Thyroid gland (tissue), 4 donors: Measurements from ENCODE around the gene SLC11A2. TPM values are rescaled to one million over a fixed set of nuclear protein-coding genes. Genes with fewer than 3 reads are reported as not detected.
"Not testable (repeated sequence)": the region's sequence is repeated elsewhere in the genome, so short reads cannot be mapped to it uniquely, and the experiment has no call there.

ENCODE experiments used
- DNase-seq, 2 donors: peaks; one replicate each; pipeline ENCODE4 v3.0.0-alpha.2; 2019
- H3K27ac ChIP-seq, 3 donors: fragments of 200-600 bp; sonication (generic); 1 replicate in 2 of 3; 2 replicates in 1 of 3; pipeline ENCODE4 v1.5.1; 2016 to 2019; ENCODE audit warnings: mild to moderate bottlenecking in 1 of 3, moderate library complexity in 1 of 3
- H3K27me3 ChIP-seq: fragments of 200-600 bp; sonication (generic); one replicate; pipeline ENCODE4 v1.5.1; 2019
- H3K36me3 ChIP-seq, 2 donors: fragments of 200-600 bp; sonication (generic); one replicate each; pipeline ENCODE4 v1.5.1; 2016 to 2019
- H3K4me1 ChIP-seq, 2 donors: fragments of 200-600 bp; sonication (generic); one replicate each; pipeline ENCODE4 v1.5.1; 2017 to 2019
- H3K4me3 ChIP-seq, 3 donors: fragments of 200-600 bp; sonication (generic); replicated peaks in 1 of 3; 1 replicate in 2 of 3; 2 replicates in 1 of 3; pipeline ENCODE4 v1.5.1; 2016; ENCODE audit warnings: mild to moderate bottlenecking in 1 of 3
- H3K9me3 ChIP-seq: fragments of 200-600 bp; sonication (generic); one replicate; pipeline ENCODE4 v1.5.1; 2017
- POLR2A ChIP-seq, 2 donors: fragments of 450-650 bp; IDR thresholded peaks; one replicate each; pipeline ENCODE4 v1.6.1; 2017; ENCODE audit warnings: antibody characterized with exemption in 2 of 2, mild to moderate bottlenecking in 2 of 2, moderate library complexity in 1 of 2
- WGBS, 2 donors: methylation state at CpG; one replicate each; pipeline ENCODE4 v1.1.5; 2017; 5-methylcytosine and 5-hydroxymethylcytosine counted together
- intact Hi-C: fragments of 100-400 bp; cut with DNase I; formaldehyde crosslinking; loops from one replicate; pipeline ENCODE4 v1.15.1; 2023
- small RNA-seq: library from RNA; depleted of rRNA; stranded (forward); fragments of <200 nt; gene quantifications from one replicate; pipeline ENCODE3, GENCODE V24; 2016
- total RNA-seq, 4 donors: library from RNA; depleted of rRNA; stranded (reverse); fragments of >200 nt; gene quantifications; one replicate each; pipeline ENCODE4 v1.2.3, GENCODE V29; 2016
- TF ChIP-seq, protein P1 (sequence below), 6 experiments: fragments of 200-600 bp in 3 of 6; fragments of 450-650 bp in 3 of 6; sonication (generic) in 3 of 6; IDR thresholded peaks; one replicate each; pipeline ENCODE4 v1.5.1; 2016 to 2019; ENCODE audit warnings: antibody characterized with exemption in 6 of 6, mild to moderate bottlenecking in 2 of 6, inconsistent platforms in 1 of 6, moderate library complexity in 1 of 6

Gene SLC11A2
- total RNA-seq, 4 donors from 2014 or later: 100 to 163 (median 140) TPM

GRCh38 chr12:50932787-50933280, 93.3 kb downstream of the SLC11A2 start:
- 18 to 30% methylated on average over 2 of the region's 2 CpGs for WGBS, 2 donors
- DNase-seq: no peak
- Histone ChIP-seq H3K9me3 (no peaks in the 10 kb centered on the region), H3K4me3 (no peak overlapping the region), H3K27ac (peak overlapping the region; percentile 95 to 98 (median 96)), H3K4me1 (peaks cover 78% of the 10 kb centered on the region in 2 donors), H3K36me3 (peaks cover 9 to 23% of the 10 kb centered on the region in 2 donors), H3K27me3 (no peaks in the 10 kb centered on the region)
- TF ChIP-seq POLR2A (IDR thresholded peaks at IDR 0.05): peak in 1 of 2 donors; percentile 50
- TF ChIP-seq, protein P1, sequence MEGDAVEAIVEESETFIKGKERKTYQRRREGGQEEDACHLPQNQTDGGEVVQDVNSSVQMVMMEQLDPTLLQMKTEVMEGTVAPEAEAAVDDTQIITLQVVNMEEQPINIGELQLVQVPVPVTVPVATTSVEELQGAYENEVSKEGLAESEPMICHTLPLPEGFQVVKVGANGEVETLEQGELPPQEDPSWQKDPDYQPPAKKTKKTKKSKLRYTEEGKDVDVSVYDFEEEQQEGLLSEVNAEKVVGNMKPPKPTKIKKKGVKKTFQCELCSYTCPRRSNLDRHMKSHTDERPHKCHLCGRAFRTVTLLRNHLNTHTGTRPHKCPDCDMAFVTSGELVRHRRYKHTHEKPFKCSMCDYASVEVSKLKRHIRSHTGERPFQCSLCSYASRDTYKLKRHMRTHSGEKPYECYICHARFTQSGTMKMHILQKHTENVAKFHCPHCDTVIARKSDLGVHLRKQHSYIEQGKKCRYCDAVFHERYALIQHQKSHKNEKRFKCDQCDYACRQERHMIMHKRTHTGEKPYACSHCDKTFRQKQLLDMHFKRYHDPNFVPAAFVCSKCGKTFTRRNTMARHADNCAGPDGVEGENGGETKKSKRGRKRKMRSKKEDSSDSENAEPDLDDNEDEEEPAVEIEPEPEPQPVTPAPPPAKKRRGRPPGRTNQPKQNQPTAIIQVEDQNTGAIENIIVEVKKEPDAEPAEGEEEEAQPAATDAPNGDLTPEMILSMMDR (IDR thresholded peaks at IDR 0.05): no peak
- intact Hi-C loops: no loop called here

DNA sequence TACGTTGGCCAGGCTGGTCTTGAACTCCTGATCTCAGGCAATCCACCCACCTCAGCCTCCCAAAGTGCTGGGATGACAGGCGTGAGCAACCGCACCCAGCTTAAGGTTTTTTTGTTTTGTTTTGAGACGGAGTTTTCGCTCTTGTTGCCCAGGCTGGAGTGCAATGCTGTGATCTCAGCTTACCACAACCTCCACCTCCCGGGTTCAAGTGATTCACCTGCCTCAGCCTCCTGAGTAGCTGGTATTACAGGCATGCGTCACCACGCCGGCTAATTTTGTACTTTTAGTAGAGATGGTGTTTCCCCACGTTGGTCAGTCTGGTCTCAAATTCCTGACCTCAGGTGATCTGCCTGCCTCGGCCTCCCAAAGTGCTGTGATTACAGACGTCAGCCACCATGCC, 95.7 kb downstream of the SLC11A2 start:
- WGBS, 2 donors: 88 to 93% methylated on average over 12 of the region's 12 CpGs
- H3K9me3 ChIP-seq, DNase-seq, H3K27me3 ChIP-seq, intact Hi-C loops, H3K4me3 ChIP-seq: not testable (repeated sequence)
- Histone ChIP-seq H3K27ac (peak overlapping the region in 2 of 3 donors; percentile 95 to 98), H3K4me1 (peaks cover 59 to 66% of the 10 kb centered on the region in 2 donors), H3K36me3 (peaks cover 9 to 23% of the 10 kb centered on the region in 2 donors)

GRCh38 chr12:50929831-50930230, 96.4 kb downstream of the SLC11A2 start:
- intact Hi-C loops: loop anchor here (5.0 kb wide), 1 partner anchor 52 kb away; no protein-coding TSS in a partner anchor
- DNase-seq: no peak
- peaks cover 54 to 61% of the 10 kb centered on the region in 2 donors for H3K4me1 ChIP-seq
- H3K36me3 ChIP-seq: peaks cover 9 to 23% of the 10 kb centered on the region in 2 donors
- peak overlapping the region; percentile 95 to 99 (median 98) for H3K27ac ChIP-seq
- no peaks in the 10 kb centered on the region for H3K27me3 ChIP-seq
- peak overlapping the region in 1 of 3 donors; percentile 80 for H3K4me3 ChIP-seq
- H3K9me3 ChIP-seq: no peaks in the 10 kb centered on the region
- TF ChIP-seq POLR2A (IDR thresholded peaks at IDR 0.05): no peak
- TF ChIP-seq, protein P1 (IDR thresholded peaks at IDR 0.05): no peak
- 81% methylated on average over 3 of the region's 3 CpGs for WGBS, 2 donors

Small RNAs within 50 kb of the gene (small RNA-seq; reads per million reads assigned to genes)
- gene AC008121.1: not detected
- gene RF00019: not detected
- gene RNU6-1273P: not detected
- gene RNU6-87P: not detected

Other genes with a start within 250 kb of the SLC11A2 start
- gene TMPRSS12, start 183.5 kb downstream of the SLC11A2 start, total RNA-seq: under 1 TPM in 1 of 4 donors, not detected in 3; 0.45 TPM
- not detected for gene HIGD1C, start 73.8 kb downstream of the SLC11A2 start, total RNA-seq
- 100 to 1,000 TPM in 2 of 4 donors, 10 to 100 TPM in 2; 62.9 to 106 (median 86.7) TPM for gene LETMD1, start 21.9 kb upstream of the SLC11A2 start, total RNA-seq
- gene CSRNP2, start 57.2 kb upstream of the SLC11A2 start, total RNA-seq: 10 to 100 TPM; 21.3 to 35.8 (median 28.9) TPM
- 10 to 100 TPM; 14.9 to 22.6 (median 21.3) TPM for gene TFCP2, start 146.8 kb upstream of the SLC11A2 start, total RNA-seq
- gene POU6F1, start 191.7 kb upstream of the SLC11A2 start, total RNA-seq: 10 to 100 TPM; 13.8 to 16.6 (median 14.5) TPM
- gene DAZAP2, start 212.4 kb upstream of the SLC11A2 start, total RNA-seq: 100 to 1,000 TPM; 238 to 452 (median 323) TPM
- gene SMAGP, start 244.0 kb upstream of the SLC11A2 start, total RNA-seq: 10 to 100 TPM in 1 of 4 donors, 1 to 10 TPM in 3; 3.0 to 10.5 (median 4.8) TPM